GM12864 (cell line): Measurements from ENCODE around the gene MPND.
"Not testable (repeated sequence)": the region's sequence is repeated elsewhere in the genome, so short reads cannot be mapped to it uniquely, and the experiment has no call there.

Source experiments
- DNase-seq: peaks from one replicate; pipeline ENCODE4 v3.0.0-alpha.2; 2011; ENCODE audit warnings: low read depth
- H3K4me3 ChIP-seq: 2 replicates; pipeline ENCODE4 v1.5.1; 2011; ENCODE audit warnings: mild to moderate bottlenecking, low read depth, low read length, control low read depth
- TF ChIP-seq, protein P1 (sequence below): IDR thresholded peaks from 2 replicates; pipeline ENCODE4 v1.5.1; 2011; ENCODE audit warnings: low read depth, mild to moderate bottlenecking, moderate library complexity, low read length, control low read depth, inconsistent platforms; ENCODE audit errors: missing control alignments

Gene MPND

DNA sequence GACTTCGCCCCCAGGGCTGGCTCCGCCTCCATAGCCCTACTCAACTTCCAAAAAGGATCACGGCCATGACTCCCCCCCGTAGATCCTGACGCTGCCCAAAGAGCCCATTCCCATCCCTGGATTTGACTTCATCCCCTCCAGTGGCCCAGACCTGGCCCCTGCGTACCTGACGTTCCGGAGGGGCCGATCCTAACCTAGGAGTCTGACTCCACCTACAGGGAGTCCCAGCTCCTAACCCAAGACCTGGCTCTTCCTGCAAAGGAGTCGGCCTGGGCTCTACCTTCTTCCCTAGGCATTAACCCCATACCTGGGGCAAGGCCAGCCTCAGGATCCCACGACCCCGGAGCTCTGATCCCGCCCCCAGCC is 15.5 kb upstream of the MPND start:
- DNase-seq = no peak
- no peak overlapping the region for H3K4me3 ChIP-seq
- TF ChIP-seq, protein P1, sequence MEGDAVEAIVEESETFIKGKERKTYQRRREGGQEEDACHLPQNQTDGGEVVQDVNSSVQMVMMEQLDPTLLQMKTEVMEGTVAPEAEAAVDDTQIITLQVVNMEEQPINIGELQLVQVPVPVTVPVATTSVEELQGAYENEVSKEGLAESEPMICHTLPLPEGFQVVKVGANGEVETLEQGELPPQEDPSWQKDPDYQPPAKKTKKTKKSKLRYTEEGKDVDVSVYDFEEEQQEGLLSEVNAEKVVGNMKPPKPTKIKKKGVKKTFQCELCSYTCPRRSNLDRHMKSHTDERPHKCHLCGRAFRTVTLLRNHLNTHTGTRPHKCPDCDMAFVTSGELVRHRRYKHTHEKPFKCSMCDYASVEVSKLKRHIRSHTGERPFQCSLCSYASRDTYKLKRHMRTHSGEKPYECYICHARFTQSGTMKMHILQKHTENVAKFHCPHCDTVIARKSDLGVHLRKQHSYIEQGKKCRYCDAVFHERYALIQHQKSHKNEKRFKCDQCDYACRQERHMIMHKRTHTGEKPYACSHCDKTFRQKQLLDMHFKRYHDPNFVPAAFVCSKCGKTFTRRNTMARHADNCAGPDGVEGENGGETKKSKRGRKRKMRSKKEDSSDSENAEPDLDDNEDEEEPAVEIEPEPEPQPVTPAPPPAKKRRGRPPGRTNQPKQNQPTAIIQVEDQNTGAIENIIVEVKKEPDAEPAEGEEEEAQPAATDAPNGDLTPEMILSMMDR = no peak

DNA sequence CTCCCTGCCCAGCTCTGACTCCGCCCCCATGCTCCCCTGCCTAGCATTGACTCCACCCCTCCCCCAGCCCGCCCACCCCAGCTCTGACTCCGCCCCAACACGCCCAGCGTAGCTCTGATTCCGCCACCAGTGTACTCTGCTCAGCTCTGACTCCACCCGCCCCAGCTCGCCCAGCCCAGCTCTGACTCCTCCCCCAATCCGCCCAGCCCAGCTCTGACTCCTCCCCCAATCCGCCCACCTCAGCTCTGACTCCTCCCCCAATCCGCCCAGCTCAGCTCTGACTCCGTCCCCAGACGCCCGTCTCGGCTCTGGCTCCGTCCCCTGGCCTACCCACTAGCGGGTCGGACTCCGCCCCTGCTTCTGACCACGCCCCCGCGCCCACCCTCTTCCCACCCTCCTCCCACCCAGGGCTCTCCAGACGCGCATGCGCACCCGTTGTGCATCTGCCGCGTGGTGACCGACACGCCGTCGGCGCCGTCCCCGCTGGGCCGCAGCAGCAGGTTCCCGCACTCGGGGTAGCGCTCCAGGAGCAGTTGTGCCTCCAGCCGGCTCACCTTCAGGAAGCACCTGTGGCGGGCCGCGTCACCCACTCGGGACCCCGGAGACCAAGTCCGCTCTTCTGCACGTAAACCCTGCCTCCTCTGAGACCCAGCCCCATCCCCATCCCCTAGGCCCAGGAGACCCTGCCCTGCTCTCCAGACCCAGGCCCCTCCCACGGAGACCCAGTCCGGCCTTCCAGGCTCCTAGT is 14.9 kb upstream of the MPND start:
- peak; percentile 67 for DNase-seq
- TF ChIP-seq, protein P1 = no peak
- H3K4me3 ChIP-seq = peak overlapping the region; percentile 71

DNA sequence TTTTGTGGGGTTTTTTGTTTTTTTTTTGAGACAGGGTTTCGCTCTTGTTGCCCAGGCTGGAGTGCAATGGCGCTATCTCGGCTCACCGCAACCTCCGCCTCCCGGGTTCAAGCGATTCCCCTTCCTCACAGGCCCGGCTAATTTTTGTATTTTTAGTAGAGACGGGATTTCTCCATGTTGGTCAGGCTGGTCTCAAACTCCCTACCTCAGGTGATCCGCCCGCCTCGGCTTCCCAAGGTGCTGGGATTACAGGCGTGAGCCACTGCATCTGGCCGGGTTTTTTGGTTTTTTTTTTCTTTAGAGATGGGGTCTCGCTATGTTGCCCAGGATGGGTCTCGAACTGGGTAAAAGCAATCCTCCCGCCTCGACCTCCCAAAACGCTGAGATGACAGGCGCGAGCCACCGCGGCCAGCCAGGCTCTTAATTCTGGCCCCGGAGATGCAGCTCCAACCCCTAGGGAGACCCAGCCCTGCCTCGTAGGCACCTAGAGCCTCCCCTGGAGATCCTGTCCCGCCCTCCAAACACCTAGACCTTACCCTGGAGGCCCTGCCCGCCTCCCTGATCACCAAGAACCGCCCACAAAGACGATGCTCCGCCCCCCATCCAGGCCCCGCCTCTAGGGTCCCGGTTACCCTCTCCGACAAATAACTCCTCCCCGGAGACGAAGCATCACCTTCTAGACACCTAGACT is 14.2 kb upstream of the MPND start:
- DNase-seq = not testable (repeated sequence)

DNA sequence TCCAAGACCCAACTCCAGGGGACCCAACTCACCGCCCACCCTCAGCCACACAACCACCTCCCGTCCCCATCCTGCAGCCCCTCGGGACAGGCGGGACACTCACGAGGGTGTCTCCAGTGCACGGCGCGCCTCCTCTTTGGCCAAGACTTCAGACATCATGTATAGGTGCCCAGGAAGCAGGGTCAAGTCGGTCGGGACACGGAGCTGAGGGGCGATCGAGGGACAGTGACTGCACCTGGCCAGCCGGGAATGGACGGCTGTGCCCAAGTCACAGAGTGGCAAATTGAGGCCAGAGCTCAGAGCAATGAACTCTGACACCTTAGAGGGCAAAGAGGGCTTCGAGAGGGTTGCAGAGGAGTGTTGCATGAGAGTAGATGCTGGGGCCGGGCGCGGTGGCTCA is 13.5 kb upstream of the MPND start:
- DNase-seq = no peak
- TF ChIP-seq, protein P1 = no peak
- no peak overlapping the region for H3K4me3 ChIP-seq

More for the DNA sequence above, 14.2 kb upstream of the MPND start:
- peak overlapping the region; percentile 71 for H3K4me3 ChIP-seq

DNA sequence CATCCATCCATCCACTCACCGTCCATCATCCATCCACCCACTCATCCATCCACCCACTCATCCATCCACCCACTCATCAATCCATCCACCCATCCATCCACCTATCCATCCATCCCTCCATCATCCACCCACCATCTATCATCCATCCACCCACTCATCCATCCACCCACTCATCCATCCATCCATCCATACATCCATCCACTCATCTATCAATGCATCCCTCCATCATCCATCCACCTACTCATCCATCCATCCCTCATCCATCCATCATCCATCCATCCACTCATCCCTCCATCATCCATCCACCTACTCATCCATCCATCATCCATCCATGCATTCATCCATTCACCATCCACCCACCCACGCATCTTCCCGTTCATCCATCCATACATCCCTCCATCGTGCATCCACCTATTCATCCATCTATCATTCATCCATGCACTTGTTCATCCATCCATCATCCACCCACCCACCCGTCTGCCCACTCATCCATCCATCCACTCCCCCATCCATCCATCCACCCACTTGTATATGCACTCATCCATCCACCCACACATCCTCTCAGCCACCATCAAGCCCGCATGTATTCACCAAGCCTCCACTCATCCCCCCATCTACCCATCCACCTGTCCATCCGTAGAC is 8.3 kb upstream of the MPND start:
- no peak for DNase-seq

DNA sequence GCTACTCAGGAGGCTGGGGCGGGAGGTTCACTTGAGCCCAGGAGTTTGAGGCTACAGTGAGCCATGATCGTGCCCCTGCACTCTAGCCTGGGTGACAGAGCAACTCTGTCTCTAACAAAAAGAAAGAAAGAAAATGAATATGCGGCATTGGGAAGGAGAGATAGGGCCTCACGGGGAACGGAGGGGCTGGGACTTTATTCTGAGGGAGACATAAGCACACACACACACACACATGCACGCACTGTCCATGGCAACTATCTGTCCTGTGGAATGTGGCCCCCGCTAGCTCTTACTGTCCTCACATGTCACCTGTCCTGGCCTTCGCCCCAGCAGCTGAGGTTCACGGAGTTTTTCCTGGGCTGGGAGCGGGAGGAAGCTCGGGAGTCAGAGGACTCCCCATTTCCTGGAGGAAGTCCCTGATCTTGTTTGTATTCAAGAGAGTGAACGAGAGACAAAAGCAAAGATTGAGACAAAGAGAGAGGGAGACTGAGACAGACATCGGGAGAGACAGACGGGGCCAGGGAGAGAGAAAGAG is 5.4 kb upstream of the MPND start:
- TF ChIP-seq, protein P1 = no peak
- peak overlapping the region; percentile 49 for H3K4me3 ChIP-seq
- DNase-seq = no peak

More for the DNA sequence above, 8.3 kb upstream of the MPND start:
- H3K4me3 ChIP-seq = no peak overlapping the region
- TF ChIP-seq, protein P1 = no peak
